HCT116 (cell line): ENCODE results near the gene CCDC63. TPM values are rescaled to one million over a fixed set of nuclear protein-coding genes. Genes with fewer than 3 reads are reported as not detected.

Source experiments
- ATAC-seq: fragments of 200-7000 bp; cut with Tn5 transposase; 2 replicates; pipeline ENCODE4 v1.9.1; 2020; ENCODE audit warnings: mild to moderate bottlenecking, moderate library complexity
- BruUV-seq: library from RNA; stranded (reverse); fragments of 400-500 nt; replicated peaks from 2 replicates; lab custom pipeline; 2021; lab: Mats Ljungman, UMichigan
- CTCF ChIA-PET: fragments of 300-600 bp; sonication (Branson Sonifier 250); formaldehyde crosslinking; loops from one replicate; lab custom pipeline; 2021; ENCODE audit warnings: antibody characterized with exemption; lab: Charles Lee
- POLR2A ChIA-PET: fragments of 300-600, 350-600 bp; sonication (Branson Sonifier 250); formaldehyde crosslinking; loops from one replicate; lab custom pipeline; 2021; ENCODE audit warnings: antibody characterized with exemption; lab: Charles Lee
- RAD21 ChIA-PET, 2 experiments: fragments of 300-600 bp; sonication (Branson Sonifier 250); formaldehyde crosslinking; loops; one replicate each; lab custom pipeline; 2023; ENCODE audit warnings: low total read pairs in 2 of 2; ENCODE audit not compliant: uncharacterized antibody in 2 of 2, unreplicated experiment in 2 of 2, low non-redundant PET in 1 of 2; lab: Charles Lee
- DNase-seq: peaks from one replicate; pipeline ENCODE4 v3.0.0-alpha.2; 2010; ENCODE audit warnings: low read depth, low spot score
- H2AFZ ChIP-seq: fragments of 200-600 bp; shearing (Covaris generic), sonication (generic); 2 replicates; pipeline ENCODE4 v1.6.1; 2017; ENCODE audit warnings: low read depth, mixed run types, mixed read lengths, antibody characterized with exemption, low read length; ENCODE audit not compliant: poor library complexity, severe bottlenecking
- H3K27ac ChIP-seq: 2 replicates; pipeline ENCODE4 v1.5.1; 2012; ENCODE audit warnings: low read depth, low read length
- H3K27me3 ChIP-seq: fragments of 200-600 bp; sonication (generic); 2 replicates; pipeline ENCODE4 v1.6.1; 2016; ENCODE audit warnings: mixed run types, low read length, mixed read lengths; ENCODE audit not compliant: insufficient read depth
- H3K36me3 ChIP-seq, 2 experiments: fragments of 200-500 bp in 1 of 2; fragments of 200-600 bp in 1 of 2; sonication (Bioruptor generic) in 1 of 2; sonication (generic) in 1 of 2; 2 replicates each; pipeline versions ENCODE4 v1.5.1 to v1.6.1; 2014 to 2016; ENCODE audit warnings: low read length in 2 of 2, inconsistent platforms in 1 of 2, mixed read lengths in 1 of 2, mixed run types in 1 of 2; ENCODE audit not compliant: insufficient read depth in 2 of 2, control insufficient read depth in 1 of 2
- H3K4me1 ChIP-seq, 2 experiments: fragments of 200-600 bp in 1 of 2; sonication (generic) in 1 of 2; 2 replicates each; pipeline versions ENCODE4 v1.5.1 to v1.6.1; 2012 to 2017; ENCODE audit warnings: low read length in 2 of 2, inconsistent platforms in 1 of 2, mild to moderate bottlenecking in 1 of 2, mixed read lengths in 1 of 2, mixed run types in 1 of 2, moderate library complexity in 1 of 2; ENCODE audit not compliant: insufficient read depth in 2 of 2, control insufficient read depth in 1 of 2
- H3K4me2 ChIP-seq: fragments of 200-600 bp; sonication (generic); 2 replicates; pipeline ENCODE4 v1.6.1; 2017; ENCODE audit warnings: mixed run types, low read length, mixed read lengths
- H3K4me3 ChIP-seq, 2 experiments: fragments of 200-600 bp in 1 of 2; sonication (generic) in 1 of 2; replicated peaks in 1 of 2; 2 replicates each; pipeline ENCODE4 v1.5.1; 2011 to 2016; ENCODE audit warnings: low read length in 2 of 2, control low read depth in 1 of 2, low read depth in 1 of 2, mild to moderate bottlenecking in 1 of 2, mixed read lengths in 1 of 2, mixed run types in 1 of 2
- H3K79me2 ChIP-seq: fragments of 200-600 bp; sonication (generic); 2 replicates; pipeline ENCODE4 v1.6.1; 2017; ENCODE audit warnings: mild to moderate bottlenecking, mixed run types, low read length, moderate library complexity, mixed read lengths; ENCODE audit not compliant: insufficient read depth
- H3K9ac ChIP-seq: fragments of 200-600 bp; sonication (generic); 2 replicates; pipeline ENCODE4 v1.6.1; 2016; ENCODE audit warnings: low read length, mixed read lengths
- H3K9me2 ChIP-seq: fragments of 200-600 bp; sonication (generic), shearing (Covaris generic); 2 replicates; pipeline ENCODE4 v1.6.1; 2017; ENCODE audit warnings: mixed run types, mild to moderate bottlenecking, moderate library complexity; ENCODE audit not compliant: insufficient read depth
- H3K9me3 ChIP-seq, 2 experiments: fragments of 200-500 bp in 1 of 2; fragments of 200-600 bp in 1 of 2; sonication (Bioruptor generic) in 1 of 2; sonication (generic) in 1 of 2; 2 replicates each; pipeline ENCODE4 v1.6.1; 2014 to 2017; ENCODE audit warnings: low read length in 2 of 2, mixed read lengths in 2 of 2, inconsistent platforms in 1 of 2, low read depth in 1 of 2, mild to moderate bottlenecking in 1 of 2, mixed run types in 1 of 2, moderate library complexity in 1 of 2; ENCODE audit not compliant: control insufficient read depth in 1 of 2, insufficient read depth in 1 of 2
- H4K20me1 ChIP-seq: fragments of 200-600 bp; sonication (generic), shearing (Covaris generic); 2 replicates; pipeline ENCODE4 v1.6.1; 2017; ENCODE audit warnings: mixed run types, mild to moderate bottlenecking, moderate library complexity; ENCODE audit not compliant: insufficient read depth
- CBX3 ChIP-seq: IDR thresholded peaks from 2 replicates; pipeline ENCODE4 v1.6.1; 2012; ENCODE audit warnings: low read depth
- CEBPB ChIP-seq: IDR thresholded peaks from 2 replicates; pipeline ENCODE4 v1.6.1; 2012; ENCODE audit warnings: low read depth
- EGR1 ChIP-seq: IDR thresholded peaks from 2 replicates; pipeline ENCODE4 v1.6.1; 2012; ENCODE audit warnings: low read depth
- EZH2phosphoT487 ChIP-seq: fragments of 200-600 bp; IDR thresholded peaks from 2 replicates; pipeline ENCODE4 v1.6.1; 2018; ENCODE audit warnings: antibody characterized with exemption, borderline replicate concordance
- FOSL1 ChIP-seq: IDR thresholded peaks from 2 replicates; pipeline ENCODE4 v1.6.1; 2012; ENCODE audit warnings: low read depth
- JUND ChIP-seq: IDR thresholded peaks from 2 replicates; pipeline ENCODE4 v1.6.1; 2012
- POLR2A ChIP-seq: IDR thresholded peaks from 2 replicates; pipeline ENCODE4 v1.7.0; 2011; ENCODE audit warnings: borderline replicate concordance; ENCODE audit not compliant: insufficient read depth, insufficient read length; ENCODE audit errors: extremely low read depth
- POLR2AphosphoS5 ChIP-seq: IDR thresholded peaks from 2 replicates; pipeline ENCODE4 v1.6.1; 2011; ENCODE audit warnings: mild to moderate bottlenecking, low read depth, low read length, moderate library complexity
- RAD21 ChIP-seq: IDR thresholded peaks from 2 replicates; pipeline ENCODE4 v1.6.1; 2012; ENCODE audit warnings: low read depth, mild to moderate bottlenecking
- SIN3A ChIP-seq: IDR thresholded peaks from 2 replicates; pipeline ENCODE4 v1.6.1; 2012; ENCODE audit warnings: low read depth
- SP1 ChIP-seq: IDR thresholded peaks from 2 replicates; pipeline ENCODE4 v1.6.1; 2012; ENCODE audit warnings: low read depth
- TCF7L2 ChIP-seq: IDR thresholded peaks from 2 replicates; pipeline ENCODE4 v1.7.0; 2011; ENCODE audit warnings: borderline replicate concordance, inconsistent platforms; ENCODE audit not compliant: insufficient read depth, insufficient read length; ENCODE audit errors: extremely low read depth
- YY1 ChIP-seq: IDR thresholded peaks from 2 replicates; pipeline ENCODE4 v1.6.1; 2011; ENCODE audit warnings: low read length, low read depth, moderate library complexity, mild to moderate bottlenecking; ENCODE audit not compliant: insufficient replicate concordance; ENCODE audit errors: extremely low read depth
- ZFX ChIP-seq: fragments of 450-650 bp; IDR thresholded peaks from 2 replicates; pipeline ENCODE4 v1.6.1; 2017
- ZNF274 ChIP-seq: fragments of 200-500 bp; sonication (Bioruptor generic); IDR thresholded peaks from 2 replicates; pipeline ENCODE4 v1.6.1; 2014; ENCODE audit warnings: mild to moderate bottlenecking, low read depth, low read length, inconsistent platforms
- intact Hi-C: fragments of 100-400 bp; cut with micrococcal nuclease; formaldehyde crosslinking; loops from 2 replicates; pipeline ENCODE4 v1.10.0; 2022
- total RNA-seq: library from RNA; stranded (reverse); gene quantifications from one replicate; pipeline ENCODE4 v1.2.1, GENCODE V29; 2021; ENCODE audit not compliant: unreplicated experiment
- TF ChIP-seq, protein P1 (sequence below): IDR thresholded peaks from 2 replicates; pipeline ENCODE4 v1.6.1; 2012
- TF ChIP-seq, protein P2 (sequence below): IDR thresholded peaks from 2 replicates; pipeline ENCODE4 v1.6.1; 2012; ENCODE audit warnings: low read depth
- TF ChIP-seq, protein P3 (sequence below): IDR thresholded peaks from 2 replicates; pipeline ENCODE4 v1.6.1; 2011; ENCODE audit warnings: mild to moderate bottlenecking, low read length, moderate library complexity; ENCODE audit not compliant: insufficient replicate concordance; ENCODE audit errors: extremely low read depth

CCDC63 gene
- total RNA-seq, 1 experiment from 2014 or later, result 0.47 TPM

DNA sequence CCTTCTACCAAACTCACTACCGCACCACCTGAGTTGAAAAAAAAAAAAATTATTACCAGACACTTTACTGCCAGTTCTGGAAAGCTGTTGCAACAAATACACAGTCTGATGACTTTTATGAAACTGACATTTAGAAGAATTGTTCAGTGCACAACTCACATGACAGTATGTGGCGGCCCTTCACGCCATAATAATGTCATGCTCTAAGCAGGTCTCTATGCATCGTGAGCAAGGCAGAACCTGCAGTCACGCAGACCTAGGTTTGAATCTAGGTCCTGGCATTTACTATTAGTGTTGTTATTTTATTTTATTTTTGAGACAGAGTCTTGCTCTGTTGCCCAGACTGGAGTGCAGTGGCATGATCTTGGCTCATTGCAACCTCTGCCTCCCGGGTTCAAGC is 65.5 kb downstream of the CCDC63 start (continued):
- no peak for TF ChIP-seq SP1

DNA sequence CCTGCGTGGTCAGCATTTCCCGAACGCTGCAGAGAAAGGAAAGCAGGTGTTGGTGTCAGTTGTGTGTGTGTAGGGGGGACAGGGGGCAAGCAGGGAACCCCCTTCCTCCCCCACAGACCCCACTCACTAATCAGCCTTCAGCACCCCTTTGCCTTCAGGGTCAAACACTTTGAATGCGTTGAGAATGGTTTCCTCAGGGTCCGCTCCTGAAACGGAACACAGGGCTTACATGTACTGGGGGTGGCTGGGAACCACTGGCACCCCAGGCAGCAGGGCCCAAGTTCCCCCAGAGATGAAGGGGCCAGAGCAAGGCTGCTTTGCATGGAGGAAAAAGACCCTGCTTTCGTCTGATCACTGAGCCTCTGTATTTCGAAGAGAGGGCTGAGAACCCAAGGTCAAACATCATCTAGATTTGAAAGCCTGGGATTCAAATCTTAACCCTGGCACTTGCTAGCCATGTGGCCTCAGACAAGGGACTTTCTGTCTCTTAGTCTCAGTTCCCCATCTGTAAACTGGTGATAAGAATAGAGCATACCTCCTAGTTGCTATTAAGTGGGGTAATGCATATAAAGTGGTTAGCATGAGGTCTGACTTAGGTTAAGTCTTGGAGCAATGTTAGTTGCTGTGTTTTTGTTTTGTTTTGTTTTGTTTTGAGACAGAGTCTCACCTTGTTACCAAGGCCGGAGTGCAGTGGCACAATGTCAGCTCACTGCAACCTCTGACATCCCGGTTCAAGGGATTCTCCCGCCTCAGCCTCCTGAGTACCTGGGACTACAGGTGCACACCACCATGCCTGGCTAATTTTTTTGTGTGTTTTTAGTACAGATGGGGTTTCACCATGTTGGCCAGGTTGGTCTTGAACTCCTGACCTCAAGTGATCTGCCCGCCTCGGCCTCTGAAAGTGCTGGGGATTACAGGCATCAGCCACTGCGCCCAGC is 66.6 kb downstream of the CCDC63 start:
- RAD21 ChIA-PET, result no interaction called here
- BruUV-seq, result no TSS peak
- Histone ChIP-seq H3K36me3 (no peaks in the 10 kb centered on the region), H3K9me2 (no peaks in the 10 kb centered on the region), H3K9ac (no peak overlapping the region), H4K20me1 (no peaks in the 10 kb centered on the region), H3K4me2 (no peak overlapping the region), H3K4me1 (peaks cover 13 to 17% of the 10 kb centered on the region in 2 experiments), H3K27me3 (no peaks in the 10 kb centered on the region), H3K79me2 (no peaks in the 10 kb centered on the region), H2AFZ (no peak overlapping the region), H3K4me3 (no peak overlapping the region), H3K9me3 (no peaks in the 10 kb centered on the region), H3K27ac (no peak overlapping the region)
- CTCF ChIA-PET, result no interaction called here
- ATAC-seq (no peak), DNase-seq (no peak)
- POLR2A ChIA-PET, result no interaction called here
- intact Hi-C loops, result no loop called here
- TF ChIP-seq SIN3A (no peak), POLR2AphosphoS5 (no peak), ZFX (no peak), ZNF274 (no peak), RAD21 (no peak), TCF7L2 (no peak), JUND (no peak), CEBPB (no peak), POLR2A (no peak), EZH2phosphoT487 (no peak), SP1 (no peak), EGR1 (no peak), YY1 (no peak), FOSL1 (no peak), CBX3 (no peak)
- TF ChIP-seq, protein P1, sequence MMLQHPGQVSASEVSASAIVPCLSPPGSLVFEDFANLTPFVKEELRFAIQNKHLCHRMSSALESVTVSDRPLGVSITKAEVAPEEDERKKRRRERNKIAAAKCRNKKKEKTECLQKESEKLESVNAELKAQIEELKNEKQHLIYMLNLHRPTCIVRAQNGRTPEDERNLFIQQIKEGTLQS, result no peak
- TF ChIP-seq, protein P2, sequence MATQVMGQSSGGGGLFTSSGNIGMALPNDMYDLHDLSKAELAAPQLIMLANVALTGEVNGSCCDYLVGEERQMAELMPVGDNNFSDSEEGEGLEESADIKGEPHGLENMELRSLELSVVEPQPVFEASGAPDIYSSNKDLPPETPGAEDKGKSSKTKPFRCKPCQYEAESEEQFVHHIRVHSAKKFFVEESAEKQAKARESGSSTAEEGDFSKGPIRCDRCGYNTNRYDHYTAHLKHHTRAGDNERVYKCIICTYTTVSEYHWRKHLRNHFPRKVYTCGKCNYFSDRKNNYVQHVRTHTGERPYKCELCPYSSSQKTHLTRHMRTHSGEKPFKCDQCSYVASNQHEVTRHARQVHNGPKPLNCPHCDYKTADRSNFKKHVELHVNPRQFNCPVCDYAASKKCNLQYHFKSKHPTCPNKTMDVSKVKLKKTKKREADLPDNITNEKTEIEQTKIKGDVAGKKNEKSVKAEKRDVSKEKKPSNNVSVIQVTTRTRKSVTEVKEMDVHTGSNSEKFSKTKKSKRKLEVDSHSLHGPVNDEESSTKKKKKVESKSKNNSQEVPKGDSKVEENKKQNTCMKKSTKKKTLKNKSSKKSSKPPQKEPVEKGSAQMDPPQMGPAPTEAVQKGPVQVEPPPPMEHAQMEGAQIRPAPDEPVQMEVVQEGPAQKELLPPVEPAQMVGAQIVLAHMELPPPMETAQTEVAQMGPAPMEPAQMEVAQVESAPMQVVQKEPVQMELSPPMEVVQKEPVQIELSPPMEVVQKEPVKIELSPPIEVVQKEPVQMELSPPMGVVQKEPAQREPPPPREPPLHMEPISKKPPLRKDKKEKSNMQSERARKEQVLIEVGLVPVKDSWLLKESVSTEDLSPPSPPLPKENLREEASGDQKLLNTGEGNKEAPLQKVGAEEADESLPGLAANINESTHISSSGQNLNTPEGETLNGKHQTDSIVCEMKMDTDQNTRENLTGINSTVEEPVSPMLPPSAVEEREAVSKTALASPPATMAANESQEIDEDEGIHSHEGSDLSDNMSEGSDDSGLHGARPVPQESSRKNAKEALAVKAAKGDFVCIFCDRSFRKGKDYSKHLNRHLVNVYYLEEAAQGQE, result no peak
- TF ChIP-seq, protein P3, sequence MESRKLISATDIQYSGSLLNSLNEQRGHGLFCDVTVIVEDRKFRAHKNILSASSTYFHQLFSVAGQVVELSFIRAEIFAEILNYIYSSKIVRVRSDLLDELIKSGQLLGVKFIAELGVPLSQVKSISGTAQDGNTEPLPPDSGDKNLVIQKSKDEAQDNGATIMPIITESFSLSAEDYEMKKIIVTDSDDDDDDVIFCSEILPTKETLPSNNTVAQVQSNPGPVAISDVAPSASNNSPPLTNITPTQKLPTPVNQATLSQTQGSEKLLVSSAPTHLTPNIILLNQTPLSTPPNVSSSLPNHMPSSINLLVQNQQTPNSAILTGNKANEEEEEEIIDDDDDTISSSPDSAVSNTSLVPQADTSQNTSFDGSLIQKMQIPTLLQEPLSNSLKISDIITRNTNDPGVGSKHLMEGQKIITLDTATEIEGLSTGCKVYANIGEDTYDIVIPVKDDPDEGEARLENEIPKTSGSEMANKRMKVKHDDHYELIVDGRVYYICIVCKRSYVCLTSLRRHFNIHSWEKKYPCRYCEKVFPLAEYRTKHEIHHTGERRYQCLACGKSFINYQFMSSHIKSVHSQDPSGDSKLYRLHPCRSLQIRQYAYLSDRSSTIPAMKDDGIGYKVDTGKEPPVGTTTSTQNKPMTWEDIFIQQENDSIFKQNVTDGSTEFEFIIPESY, result no peak
